SU-DHL-6 (cell line): ENCODE data around the gene FGF22.

Experiments
- H2AFZ ChIP-seq: fragments of 200-600 bp; sonication (generic); 2 replicates; pipeline ENCODE4 v1.6.1; 2014; ENCODE audit warnings: low read depth, mild to moderate bottlenecking, moderate library complexity, mixed read lengths, antibody characterized with exemption, low read length; ENCODE audit not compliant: severe bottlenecking
- H3F3A ChIP-seq: fragments of 200-600 bp; shearing (Covaris generic); 2 replicates; pipeline ENCODE4 v1.6.0; 2016; ENCODE audit warnings: antibody characterized with exemption, mild to moderate bottlenecking; ENCODE audit not compliant: insufficient read depth
- H3K27ac ChIP-seq: fragments of 200-600 bp; sonication (generic); 2 replicates; pipeline ENCODE4 v1.5.1; 2016; ENCODE audit warnings: low read depth, mild to moderate bottlenecking, low read length, moderate library complexity, mixed read lengths
- H3K27me3 ChIP-seq: fragments of 200-600 bp; sonication (generic), shearing (Covaris generic); 2 replicates; pipeline ENCODE4 v1.6.0; 2014; ENCODE audit warnings: mild to moderate bottlenecking, low read length
- H3K36me3 ChIP-seq: fragments of 200-600 bp; sonication (generic); 2 replicates; pipeline ENCODE4 v1.6.1; 2014; ENCODE audit warnings: mild to moderate bottlenecking, low read length, mixed read lengths
- H3K4me2 ChIP-seq: fragments of 300-600, 200-600 bp; shearing (Covaris generic), sonication (generic); 2 replicates; pipeline ENCODE4 v1.6.0; 2014; ENCODE audit warnings: low read length, low read depth, mild to moderate bottlenecking; ENCODE audit not compliant: poor library complexity, severe bottlenecking
- H3K4me3 ChIP-seq: fragments of 200-600 bp; sonication (generic); 2 replicates; pipeline ENCODE4 v1.5.1; 2014; ENCODE audit warnings: antibody characterized with exemption, low read length, mild to moderate bottlenecking, mixed read lengths; ENCODE audit not compliant: insufficient read depth, poor library complexity, severe bottlenecking
- H3K79me2 ChIP-seq: fragments of 200-600 bp; sonication (generic); 2 replicates; pipeline ENCODE4 v1.6.1; 2014; ENCODE audit warnings: mild to moderate bottlenecking, low read length, moderate library complexity; ENCODE audit not compliant: insufficient read depth
- H3K9ac ChIP-seq: fragments of 200-600 bp; sonication (generic); 2 replicates; pipeline ENCODE4 v1.7.0; 2014; ENCODE audit warnings: mild to moderate bottlenecking, low read length
- H3K9me2 ChIP-seq: fragments of 200-600 bp; sonication (generic); replicated peaks from 2 replicates; pipeline ENCODE4 v1.6.1; 2014; ENCODE audit warnings: low read length; ENCODE audit not compliant: insufficient read depth
- H3K9me3 ChIP-seq: fragments of 200-600 bp; sonication (generic); 2 replicates; pipeline ENCODE4 v1.6.1; 2014; ENCODE audit warnings: low read length, mixed read lengths; ENCODE audit not compliant: insufficient read depth
- H4K20me1 ChIP-seq: fragments of 200-600 bp; sonication (generic); 2 replicates; pipeline ENCODE4 v1.6.1; 2014; ENCODE audit warnings: low read depth, mild to moderate bottlenecking, antibody characterized with exemption, low read length, moderate library complexity, mixed read lengths
- EZH2phosphoT487 ChIP-seq: fragments of 200-600 bp; sonication (generic), shearing (Covaris generic); conservative IDR thresholded peaks from 2 replicates; pipeline ENCODE4 v1.6.1; 2018; ENCODE audit warnings: mild to moderate bottlenecking, antibody characterized with exemption, low read length, moderate library complexity, mixed read lengths
- TF ChIP-seq, protein P1 (sequence below): fragments of 200-600 bp; sonication (generic); IDR thresholded peaks from one replicate; pipeline ENCODE4 v1.5.1; 2017; ENCODE audit warnings: antibody characterized with exemption, mild to moderate bottlenecking, low read length, moderate library complexity; ENCODE audit not compliant: insufficient read depth, poor library complexity, severe bottlenecking

Gene FGF22

GRCh38 chr19:648904-649801, 9.5 kb downstream of the FGF22 start:
- Histone ChIP-seq H3K9me3 (no peaks in the 10 kb centered on the region), H3K4me3 (no peak overlapping the region), H3K9me2 (no peaks in the 10 kb centered on the region), H3K27ac (no peak overlapping the region), H3K36me3 (no peaks in the 10 kb centered on the region), H3K9ac (no peak overlapping the region), H3K4me2 (no peak overlapping the region), H3K27me3 (no peaks in the 10 kb centered on the region), H2AFZ (no peak overlapping the region), H3F3A (no peaks in the 10 kb centered on the region), H3K79me2 (peaks cover 21% of the 10 kb centered on the region), H4K20me1 (0 out of 2 replicates have a peak, but pooled peaks cover 7% of the 10 kb centered on the region)
- no peak for TF ChIP-seq EZH2phosphoT487
- TF ChIP-seq, protein P1, sequence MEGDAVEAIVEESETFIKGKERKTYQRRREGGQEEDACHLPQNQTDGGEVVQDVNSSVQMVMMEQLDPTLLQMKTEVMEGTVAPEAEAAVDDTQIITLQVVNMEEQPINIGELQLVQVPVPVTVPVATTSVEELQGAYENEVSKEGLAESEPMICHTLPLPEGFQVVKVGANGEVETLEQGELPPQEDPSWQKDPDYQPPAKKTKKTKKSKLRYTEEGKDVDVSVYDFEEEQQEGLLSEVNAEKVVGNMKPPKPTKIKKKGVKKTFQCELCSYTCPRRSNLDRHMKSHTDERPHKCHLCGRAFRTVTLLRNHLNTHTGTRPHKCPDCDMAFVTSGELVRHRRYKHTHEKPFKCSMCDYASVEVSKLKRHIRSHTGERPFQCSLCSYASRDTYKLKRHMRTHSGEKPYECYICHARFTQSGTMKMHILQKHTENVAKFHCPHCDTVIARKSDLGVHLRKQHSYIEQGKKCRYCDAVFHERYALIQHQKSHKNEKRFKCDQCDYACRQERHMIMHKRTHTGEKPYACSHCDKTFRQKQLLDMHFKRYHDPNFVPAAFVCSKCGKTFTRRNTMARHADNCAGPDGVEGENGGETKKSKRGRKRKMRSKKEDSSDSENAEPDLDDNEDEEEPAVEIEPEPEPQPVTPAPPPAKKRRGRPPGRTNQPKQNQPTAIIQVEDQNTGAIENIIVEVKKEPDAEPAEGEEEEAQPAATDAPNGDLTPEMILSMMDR: no peak

DNA sequence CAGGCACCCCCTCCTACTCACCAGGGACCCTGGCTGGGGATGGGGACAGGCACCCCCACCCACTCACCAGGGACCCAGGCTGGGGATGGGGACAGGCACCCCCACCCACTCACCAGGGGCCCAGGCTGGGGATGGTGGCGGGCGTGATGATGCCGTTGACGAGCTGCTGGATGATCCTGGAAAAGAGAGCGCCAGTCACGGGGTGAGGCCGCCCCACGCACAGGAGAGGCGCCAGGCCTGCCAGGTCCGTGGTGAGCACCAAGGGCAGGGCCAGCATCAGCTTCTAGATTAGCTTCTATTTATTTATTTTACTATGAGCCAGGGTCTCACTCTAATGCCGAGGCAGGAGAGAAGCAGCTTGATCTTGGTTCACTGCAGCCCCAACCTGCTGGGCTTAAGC, 10.4 kb downstream of the FGF22 start:
- Histone ChIP-seq H3K79me2 (peaks cover 29% of the 10 kb centered on the region), H2AFZ (no peak overlapping the region), H3K27ac (no peak overlapping the region), H3K9ac (no peak overlapping the region), H3K27me3 (no peaks in the 10 kb centered on the region), H4K20me1 (peaks cover 10% of the 10 kb centered on the region; the same call in 1 of the 2 replicates), H3K36me3 (no peaks in the 10 kb centered on the region), H3K9me2 (no peaks in the 10 kb centered on the region), H3K4me3 (no peak overlapping the region), H3F3A (no peaks in the 10 kb centered on the region), H3K4me2 (no peak overlapping the region), H3K9me3 (no peaks in the 10 kb centered on the region)
- TF ChIP-seq EZH2phosphoT487: no peak
- TF ChIP-seq, protein P1: no peak

DNA sequence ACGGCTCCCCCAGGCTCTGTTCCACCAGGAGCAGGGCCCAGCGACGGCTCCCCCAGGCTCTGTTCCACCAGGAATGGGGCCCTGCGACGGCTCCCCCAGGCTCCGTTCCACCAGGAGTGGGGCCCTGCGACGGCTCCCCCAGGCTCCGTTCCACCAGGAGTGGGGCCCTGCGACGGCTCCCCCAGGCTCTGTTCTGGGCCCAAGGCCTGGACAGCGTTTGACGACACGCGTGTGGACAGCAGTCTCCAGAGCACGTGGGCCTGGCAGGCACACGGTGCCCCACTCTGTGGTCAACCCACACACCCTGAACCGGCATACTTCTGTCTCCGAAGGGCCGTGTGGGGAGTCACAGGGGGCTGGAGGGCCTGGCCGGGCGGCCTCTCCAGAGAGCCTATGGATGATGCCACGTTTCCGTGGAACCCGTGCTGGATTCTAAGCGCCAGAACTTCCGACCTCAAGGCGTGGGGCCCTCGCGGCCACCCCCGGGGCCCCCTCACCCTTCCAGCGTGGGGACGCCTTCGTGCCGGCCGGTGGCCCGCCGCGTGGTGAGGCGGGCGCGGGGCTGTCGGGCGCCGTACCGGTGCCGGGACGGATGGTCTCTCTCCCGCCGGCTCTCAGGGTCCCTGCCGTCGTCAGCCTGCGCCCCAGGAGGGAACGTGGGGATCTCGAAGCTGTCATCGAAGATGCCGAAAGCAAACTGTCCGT, 11.6 kb downstream of the FGF22 start:
- TF ChIP-seq, protein P1: no peak
- no peak for TF ChIP-seq EZH2phosphoT487
- H3F3A ChIP-seq: no peaks in the 10 kb centered on the region
- H2AFZ ChIP-seq: no peak overlapping the region
- no peak overlapping the region for H3K9ac ChIP-seq
- no peaks in the 10 kb centered on the region for H3K36me3 ChIP-seq
- no peaks in the 10 kb centered on the region for H3K9me3 ChIP-seq
- peaks cover 41% of the 10 kb centered on the region for H3K79me2 ChIP-seq
- H3K9me2 ChIP-seq: no peaks in the 10 kb centered on the region
- H3K27me3 ChIP-seq: no peaks in the 10 kb centered on the region
- H3K4me2 ChIP-seq: no peak overlapping the region
- no peak overlapping the region for H3K4me3 ChIP-seq
- H4K20me1 ChIP-seq: peaks cover 18% of the 10 kb centered on the region
- H3K27ac ChIP-seq: no peak overlapping the region
